Pons (tissue), 1 donor: ENCODE results near the gene HSPA6.
A peak's percentile ranks its signal among the peaks of the same experiment; 100 is the strongest.
"Not testable (repeated sequence)": the region's sequence is repeated elsewhere in the genome, so short reads cannot be mapped to it uniquely, and the experiment has no call there.

Experiments
- DNase-seq: peaks from one replicate; pipeline ENCODE4 v3.0.0-alpha.2; 2016; ENCODE audit warnings: low spot score

Gene HSPA6

GRCh38 chr1:161560960-161561715 lies 36.8 kb downstream of the HSPA6 start:
- peak; percentile 75 for DNase-seq

GRCh38 chr1:161562441-161562840 lies 38.1 kb downstream of the HSPA6 start:
- not testable (repeated sequence) for DNase-seq

- DNase-seq = not testable (repeated sequence)
Measured at GRCh38 chr1:161563522-161563921, 39.2 kb downstream of the HSPA6 start.

GRCh38 chr1:161566602-161566960 lies 42.2 kb downstream of the HSPA6 start:
- DNase-seq = not testable (repeated sequence)

GRCh38 chr1:161571703-161572102 lies 47.4 kb downstream of the HSPA6 start:
- not testable (repeated sequence) for DNase-seq
